Activated CD4-positive, alpha-beta T cell treated with anti-CD3 and anti-CD28 coated beads, Interleukin-2, amount 50 U/mL, for 16 hours (primary cell): ENCODE measurements around the gene STPG4.
A peak's percentile ranks its signal among the peaks of the same experiment; 100 is the strongest.
"Not testable (repeated sequence)": the region's sequence is repeated elsewhere in the genome, so short reads cannot be mapped to it uniquely, and the experiment has no call there.

ENCODE experiments used
- DNase-seq: peaks from one replicate; pipeline ENCODE4 v3.0.0-alpha.2; 2020

Gene STPG4

GRCh38 chr2:47155091-47155876 lies at the start of gene STPG4:
Gene STPG4 (minus strand): TSS chr2:47155308. CDS start chr2:47155251, 57 bp downstream.
- no peak for DNase-seq

- DNase-seq = no peak
Measured at GRCh38 chr2:47204691-47205090, 49.6 kb upstream of the STPG4 start.

GRCh38 chr2:47203995-47204394 lies 48.9 kb upstream of the STPG4 start:
- DNase-seq = no peak

GRCh38 chr2:47201224-47201623 lies 46.1 kb upstream of the STPG4 start:
- no peak for DNase-seq

GRCh38 chr2:47198985-47199451 lies 43.9 kb upstream of the STPG4 start:
- DNase-seq = no peak

GRCh38 chr2:47196499-47196898 lies 41.4 kb upstream of the STPG4 start:
- DNase-seq = no peak

GRCh38 chr2:47196046-47196445 lies 40.9 kb upstream of the STPG4 start:
- DNase-seq = no peak

GRCh38 chr2:47195148-47195547 lies 40.0 kb upstream of the STPG4 start:
- DNase-seq = no peak

- no peak for DNase-seq
Measured at GRCh38 chr2:47194410-47194809, 39.3 kb upstream of the STPG4 start.

- DNase-seq = no peak
Measured at GRCh38 chr2:47193607-47194006, 38.5 kb upstream of the STPG4 start.

- no peak for DNase-seq
Measured at GRCh38 chr2:47190188-47190881, 35.2 kb upstream of the STPG4 start.

GRCh38 chr2:47189635-47190034 lies 34.5 kb upstream of the STPG4 start:
- DNase-seq = no peak

- DNase-seq = no peak
Measured at GRCh38 chr2:47187069-47187468, 32.0 kb upstream of the STPG4 start.

- no peak for DNase-seq
Measured at GRCh38 chr2:47186351-47186750, 31.2 kb upstream of the STPG4 start.

GRCh38 chr2:47185098-47185497 lies 30.0 kb upstream of the STPG4 start:
- not testable (repeated sequence) for DNase-seq

GRCh38 chr2:47181176-47181575 lies 26.1 kb upstream of the STPG4 start:
- no peak for DNase-seq

GRCh38 chr2:47180531-47180930 lies 25.4 kb upstream of the STPG4 start:
- no peak for DNase-seq

- no peak for DNase-seq
Measured at GRCh38 chr2:47179388-47179787, 24.3 kb upstream of the STPG4 start.

GRCh38 chr2:47178341-47178740 lies 23.2 kb upstream of the STPG4 start:
- no peak for DNase-seq

- DNase-seq = no peak
Measured at GRCh38 chr2:47177043-47177565, 22.0 kb upstream of the STPG4 start.

GRCh38 chr2:47174733-47175361 lies 19.7 kb upstream of the STPG4 start:
- peak; percentile 45 for DNase-seq

- DNase-seq = no peak
Measured at GRCh38 chr2:47173986-47174732, 19.1 kb upstream of the STPG4 start.
